ENCODE data around the gene DPY19L1.
A peak's percentile ranks its signal among the peaks of the same experiment; 100 is the strongest.
"Not testable (repeated sequence)": the region's sequence is repeated elsewhere in the genome, so short reads cannot be mapped to it uniquely, and the experiment has no call there.

DPY19L1 gene

GRCh38 chr7:35015346-35015859 is 21.9 kb downstream of the DPY19L1 start:
- Histone ChIP-seq H3K9me3 (replicated peaks in 1 of 11) (no peaks in the 10 kb centered on the region), H3K27ac (no peak overlapping the region), H3K4me1 (peaks cover 0 to 9% (median 4%) of the 10 kb centered on the region in 10 experiments; a peak in 5 of 20 replicates), H3K36me3 (peaks cover 26 to 62% (median 46%) of the 10 kb centered on the region in 11 experiments), H3K27me3 (no peaks in the 10 kb centered on the region), H3K4me2 (no peak overlapping the region), H3K4me3 (no peak overlapping the region), H4K20me1 (peaks cover 0 to 13% (median 4%) of the 10 kb centered on the region in 11 experiments; a peak in 3 of 22 replicates), H3K9ac (no peak overlapping the region)
- TF ChIP-seq Cebpa-rat (IDR thresholded peaks at IDR 0.05), result no peak

DNA sequence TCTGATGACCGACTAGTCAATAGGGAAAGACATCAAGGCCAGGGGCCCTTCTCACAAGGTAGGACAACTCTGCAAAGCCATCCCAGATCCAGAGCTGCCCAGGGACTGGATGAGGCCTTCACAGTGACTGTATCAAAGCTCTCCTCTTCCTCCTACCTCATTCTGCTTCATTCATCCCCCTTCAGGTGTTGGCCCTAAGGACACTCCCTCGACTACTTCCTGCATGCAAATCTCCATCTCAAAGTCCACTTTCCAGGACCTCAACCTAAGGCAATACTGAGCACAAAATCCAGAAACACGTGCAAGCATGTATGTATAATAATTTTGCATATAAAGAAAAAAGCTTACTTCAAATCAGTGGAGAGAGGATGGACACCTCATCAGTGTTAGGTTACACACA is 25.1 kb downstream of the DPY19L1 start:
- no peak overlapping the region for H3K4me3 ChIP-seq
- H3K27ac ChIP-seq, result no peak overlapping the region
- peaks cover 0 to 12% (median 0%) of the 10 kb centered on the region in 10 experiments; a peak in 4 of 20 replicates for H3K4me1 ChIP-seq
- no peaks in the 10 kb centered on the region for H4K20me1 ChIP-seq
- H3K9me3 ChIP-seq (replicated peaks in 1 of 11), result no peaks in the 10 kb centered on the region
- no peak overlapping the region for H3K4me2 ChIP-seq
- H3K27me3 ChIP-seq, result no peaks in the 10 kb centered on the region
- peaks cover 26 to 69% (median 42%) of the 10 kb centered on the region in 11 experiments for H3K36me3 ChIP-seq
- H3K9ac ChIP-seq, result no peak overlapping the region
- no peak for TF ChIP-seq Cebpa-rat (IDR thresholded peaks at IDR 0.05)

DNA sequence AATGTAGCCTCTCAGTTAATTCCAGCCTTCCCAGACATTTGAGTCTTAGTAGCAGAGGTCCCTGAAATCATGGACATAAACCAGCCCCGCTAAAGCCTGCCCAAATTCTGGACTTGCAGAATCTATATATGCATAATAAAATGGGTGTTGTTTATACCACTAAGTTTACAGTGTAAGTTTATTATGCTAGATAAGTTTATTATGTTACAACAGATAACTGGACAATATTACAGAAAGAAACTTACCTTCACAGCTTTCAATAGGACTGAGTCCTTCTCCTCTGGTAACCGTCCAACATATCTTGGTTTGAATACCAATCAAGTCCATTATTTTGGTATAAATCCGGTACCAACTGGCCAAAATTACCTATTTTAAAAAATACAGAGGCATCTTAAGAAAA is 26.2 kb downstream of the DPY19L1 start:
- TF ChIP-seq Cebpa-rat (IDR thresholded peaks at IDR 0.05), result no peak
- H3K4me3 ChIP-seq, result no peak overlapping the region
- no peak overlapping the region for H3K27ac ChIP-seq
- H3K9ac ChIP-seq, result no peak overlapping the region
- no peaks in the 10 kb centered on the region for H3K9me3 ChIP-seq (replicated peaks in 1 of 11)
- H3K4me1 ChIP-seq, result peaks cover 0 to 12% (median 0%) of the 10 kb centered on the region in 10 experiments; a peak in 4 of 20 replicates
- peaks cover 25 to 59% (median 35%) of the 10 kb centered on the region in 11 experiments for H3K36me3 ChIP-seq
- H3K4me2 ChIP-seq, result no peak overlapping the region
- H4K20me1 ChIP-seq, result no peaks in the 10 kb centered on the region
- no peaks in the 10 kb centered on the region for H3K27me3 ChIP-seq

GRCh38 chr7:35007768-35008167 is 29.5 kb downstream of the DPY19L1 start:
- Histone ChIP-seq H3K4me3 (no peak overlapping the region), H3K4me1 (peaks cover 10 to 27% (median 15%) of the 10 kb centered on the region in 10 experiments), H3K9ac (no peak overlapping the region), H4K20me1 (peaks cover 0 to 5% (median 0%) of the 10 kb centered on the region in 11 experiments; a peak in 2 of 22 replicates), H3K27ac (no peak overlapping the region), H3K36me3 (peaks cover 16 to 38% (median 18%) of the 10 kb centered on the region in 11 experiments), H3K9me3 (replicated peaks in 1 of 11) (no peaks in the 10 kb centered on the region), H3K27me3 (no peaks in the 10 kb centered on the region), H3K4me2 (peak overlapping the region in 2 of 11 experiments; percentile 16 to 28; a peak in 3 of 22 replicates)
- no peak for TF ChIP-seq Cebpa-rat (IDR thresholded peaks at IDR 0.05)

GRCh38 chr7:35004531-35005095 is 32.7 kb downstream of the DPY19L1 start:
- Histone ChIP-seq H3K9ac (no peak overlapping the region), H3K4me2 (no peak overlapping the region), H3K27me3 (no peaks in the 10 kb centered on the region), H3K4me3 (no peak overlapping the region), H3K9me3 (replicated peaks in 1 of 11) (no peaks in the 10 kb centered on the region), H3K27ac (peak overlapping the region in 2 of 11 experiments; percentile 10 to 79; a peak in 1 of 22 replicates), H3K36me3 (peaks cover 0 to 30% (median 0%) of the 10 kb centered on the region in 11 experiments; a peak in 4 of 22 replicates), H4K20me1 (peaks cover 0 to 5% (median 0%) of the 10 kb centered on the region in 11 experiments; a peak in 2 of 22 replicates), H3K4me1 (peaks cover 10 to 27% (median 15%) of the 10 kb centered on the region in 10 experiments)
- TF ChIP-seq Cebpa-rat (IDR thresholded peaks at IDR 0.05), result no peak

DNA sequence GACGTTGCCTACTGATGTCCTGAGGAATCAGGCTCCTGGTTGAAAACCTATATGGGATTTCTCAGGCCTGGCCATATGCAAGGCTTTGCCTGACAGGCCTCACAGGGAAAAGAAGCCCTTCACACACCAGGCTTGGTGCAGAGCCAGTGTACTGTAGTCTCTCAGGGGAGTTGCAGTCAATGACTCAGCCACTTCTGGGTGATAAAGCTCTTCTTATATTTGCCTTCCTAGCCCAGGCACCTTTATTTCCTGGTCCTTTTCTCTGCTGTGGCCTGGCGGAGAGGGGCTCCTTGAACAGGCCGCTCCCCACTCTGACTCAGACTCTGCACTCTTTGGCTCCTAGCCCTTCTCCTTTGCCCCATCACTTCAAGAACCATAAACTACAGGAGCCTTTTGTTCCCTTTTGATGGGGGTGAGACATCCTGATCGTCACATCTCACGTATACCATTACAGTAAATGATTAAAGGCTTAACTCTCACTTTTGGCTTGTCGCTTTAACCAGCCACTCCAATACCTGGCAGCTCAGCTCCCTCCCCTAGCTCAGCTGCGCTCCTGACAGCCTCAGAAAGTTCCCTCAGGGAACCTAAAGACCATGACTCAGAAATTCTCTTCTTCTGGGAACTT is 33.5 kb downstream of the DPY19L1 start:
- H4K20me1 ChIP-seq, result peaks cover 0 to 5% (median 0%) of the 10 kb centered on the region in 11 experiments; a peak in 2 of 22 replicates
- no peak overlapping the region for H3K4me3 ChIP-seq
- peaks cover 0 to 28% (median 0%) of the 10 kb centered on the region in 11 experiments; a peak in 4 of 22 replicates for H3K36me3 ChIP-seq
- H3K4me1 ChIP-seq, result peaks cover 10 to 26% (median 15%) of the 10 kb centered on the region in 10 experiments
- H3K4me2 ChIP-seq, result peak overlapping the region in 9 of 11 experiments; percentile 12 to 49 (median 36); a peak in 15 of 22 replicates
- no peaks in the 10 kb centered on the region for H3K9me3 ChIP-seq (replicated peaks in 1 of 11)
- H3K27me3 ChIP-seq, result no peaks in the 10 kb centered on the region
- H3K9ac ChIP-seq, result peak overlapping the region in 2 of 11 experiments; percentile 30 to 49; a peak in 3 of 22 replicates
- no peak for TF ChIP-seq Cebpa-rat (IDR thresholded peaks at IDR 0.05)
- H3K27ac ChIP-seq, result peak overlapping the region in 8 of 11 experiments; percentile 10 to 79 (median 44); a peak in 15 of 22 replicates

DNA sequence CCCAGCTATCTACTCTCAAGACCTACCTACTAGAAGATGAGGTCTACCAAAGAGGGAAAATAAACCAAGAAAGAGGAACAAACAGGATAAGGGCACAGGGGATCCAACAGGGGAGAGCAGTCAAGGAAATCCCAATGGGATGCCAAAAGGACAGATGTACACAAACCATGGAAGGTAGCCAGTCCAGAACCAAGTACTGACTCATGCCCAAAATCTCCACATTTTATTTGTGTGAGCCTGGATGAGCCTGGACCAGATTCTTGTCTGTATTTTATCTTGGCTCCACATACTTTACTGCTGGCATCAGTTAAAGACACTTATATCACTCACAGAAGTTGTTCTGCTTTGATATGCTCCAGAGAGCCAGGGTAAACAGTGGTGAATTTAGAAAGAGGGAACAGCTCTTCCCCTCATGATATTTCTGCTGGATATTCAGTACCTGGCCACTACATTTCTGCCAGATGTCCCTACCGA is 34.1 kb downstream of the DPY19L1 start:
- H3K9ac ChIP-seq, result peak overlapping the region in 1 of 11 experiments; percentile 49; a peak in 2 of 22 replicates
- H3K9me3 ChIP-seq (replicated peaks in 1 of 11); H3K27me3 ChIP-seq; H3K4me3 ChIP-seq; H4K20me1 ChIP-seq: not testable (repeated sequence)
- peaks cover 0 to 28% (median 0%) of the 10 kb centered on the region in 11 experiments; a peak in 4 of 22 replicates for H3K36me3 ChIP-seq
- peak overlapping the region in 8 of 11 experiments; percentile 10 to 79 (median 44); a peak in 14 of 22 replicates for H3K27ac ChIP-seq
- H3K4me1 ChIP-seq, result peaks cover 10 to 26% (median 15%) of the 10 kb centered on the region in 10 experiments
- peak overlapping the region in 9 of 11 experiments; percentile 12 to 49 (median 36); a peak in 15 of 22 replicates for H3K4me2 ChIP-seq

DNA sequence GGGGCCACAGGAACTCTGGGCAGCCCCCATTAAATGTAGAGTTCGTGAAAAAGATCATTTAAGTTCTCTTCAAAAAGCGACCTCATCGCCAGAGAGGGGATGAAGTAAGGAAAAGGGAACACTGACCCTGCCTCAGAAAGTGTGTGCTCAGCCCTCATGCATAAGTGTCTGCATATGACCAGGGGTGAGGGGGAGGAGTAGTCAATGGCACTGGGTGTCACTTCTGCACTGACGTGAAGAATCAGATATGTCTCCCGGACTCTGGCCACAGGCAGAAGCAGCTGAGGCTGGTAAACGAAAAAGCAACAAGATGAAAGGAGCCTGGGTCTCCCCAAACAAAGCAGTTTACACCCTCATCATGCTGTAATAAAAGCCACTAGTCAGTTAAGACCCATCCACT is 39.0 kb downstream of the DPY19L1 start:
- not testable (repeated sequence) for H3K9ac ChIP-seq; H3K9me3 ChIP-seq (replicated peaks in 1 of 11); H4K20me1 ChIP-seq; H3K4me1 ChIP-seq; H3K4me3 ChIP-seq; H3K27ac ChIP-seq; H3K27me3 ChIP-seq; H3K4me2 ChIP-seq
- peaks cover 0 to 21% (median 0%) of the 10 kb centered on the region in 11 experiments; a peak in 3 of 22 replicates for H3K36me3 ChIP-seq

DNA sequence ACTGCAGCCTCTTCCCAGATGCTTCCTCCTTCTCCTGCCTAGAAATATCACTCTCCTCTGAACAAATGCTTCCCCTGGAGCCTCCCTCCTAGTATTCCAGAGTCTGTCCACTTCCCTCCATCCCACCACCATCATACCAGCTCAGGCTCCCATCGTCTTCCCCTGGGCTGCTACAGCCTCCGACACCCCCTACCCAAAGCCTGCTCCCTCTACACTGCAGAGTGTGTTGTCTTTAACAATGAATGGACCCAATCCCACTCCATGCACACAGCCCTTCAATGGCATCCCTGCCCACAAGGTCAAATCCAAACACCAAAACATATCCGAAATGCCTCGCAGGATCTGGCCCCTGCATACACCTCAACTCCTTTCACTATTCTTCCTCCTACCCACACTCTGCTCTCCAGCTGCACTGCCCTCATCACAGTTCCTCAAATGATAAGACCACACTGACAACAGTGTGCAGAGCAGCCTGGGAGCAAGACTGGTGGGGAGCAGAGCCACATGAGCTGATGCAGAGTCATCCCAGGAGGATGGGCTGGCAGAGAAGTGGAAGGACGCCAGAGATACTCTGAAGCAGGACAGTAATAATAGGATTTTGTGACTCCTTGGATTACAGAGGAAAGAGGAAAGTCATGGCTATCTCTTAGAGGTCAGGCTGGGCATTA is 40.7 kb downstream of the DPY19L1 start:
- H3K36me3 ChIP-seq, result peaks cover 0 to 11% (median 0%) of the 10 kb centered on the region in 11 experiments; a peak in 2 of 22 replicates
- H3K4me3 ChIP-seq; H3K9me3 ChIP-seq (replicated peaks in 1 of 11); H3K9ac ChIP-seq; H3K4me1 ChIP-seq; H3K4me2 ChIP-seq; H3K27me3 ChIP-seq; H3K27ac ChIP-seq; H4K20me1 ChIP-seq: not testable (repeated sequence)

Measured in BLaER1 treated with 17β-estradiol and CSF1 and Interleukin-3, amounts not matched to agents 10 nM and 100 nM (cell line).